SK-N-SH treated with all-trans-retinoic acid at 6 μM for 48 hours (cell line): ENCODE results near the gene CRABP1.

Source experiments
- ATAC-seq: fragments of 200-7000 bp; cut with Tn5 transposase; 3 replicates; pipeline ENCODE4 v1.9.1; 2020; ENCODE audit warnings: mild to moderate bottlenecking, moderate library complexity
- ARNTL ChIP-seq: fragments of 450-650 bp; formaldehyde crosslinking; IDR thresholded peaks from 2 replicates; pipeline ENCODE4 v1.5.0; 2020; ENCODE audit warnings: low read depth, mild to moderate bottlenecking, moderate library complexity, borderline replicate concordance
- BACH2 ChIP-seq: fragments of 250-450 bp; sonication (Bioruptor Pico); IDR thresholded peaks from 2 replicates; pipeline ENCODE4 v1.9.0; 2021; ENCODE audit warnings: mild to moderate bottlenecking, borderline replicate concordance
- CREB5 ChIP-seq: fragments of 250-450 bp; sonication (Bioruptor Pico); IDR thresholded peaks from 2 replicates; pipeline ENCODE4 v1.5.1; 2020; ENCODE audit warnings: low read depth, mild to moderate bottlenecking, moderate library complexity
- CSDC2 ChIP-seq: fragments of 250-450 bp; sonication (Bioruptor Pico); IDR thresholded peaks from 2 replicates; pipeline ENCODE4 v1.5.0; 2020; ENCODE audit warnings: mild to moderate bottlenecking, moderate library complexity
- ESRRG ChIP-seq: fragments of 250-450 bp; sonication (Bioruptor Pico); IDR thresholded peaks from 2 replicates; pipeline ENCODE4 v1.6.1; 2021; ENCODE audit warnings: mild to moderate bottlenecking
- GLIS3 ChIP-seq: fragments of 250-450 bp; sonication (Bioruptor Pico); IDR thresholded peaks from 2 replicates; pipeline ENCODE4 v1.5.0; 2020; ENCODE audit warnings: mild to moderate bottlenecking, moderate library complexity
- ISL1 ChIP-seq: fragments of 250-450 bp; sonication (Bioruptor Pico); IDR thresholded peaks from 2 replicates; pipeline ENCODE4 v2.1.2; 2022; ENCODE audit warnings: mild to moderate bottlenecking, moderate library complexity
- OSR1 ChIP-seq: fragments of 250-450 bp; sonication (Bioruptor Pico); IDR thresholded peaks from 2 replicates; pipeline ENCODE4 v1.8.0; 2022; ENCODE audit warnings: moderate library complexity, mild to moderate bottlenecking, inconsistent platforms
- PATZ1 ChIP-seq: fragments of 250-450 bp; sonication (Bioruptor Pico); IDR thresholded peaks from 2 replicates; pipeline ENCODE4 v1.8.0; 2020; ENCODE audit warnings: mild to moderate bottlenecking, moderate library complexity, borderline replicate concordance
- POU6F1 ChIP-seq: fragments of 250-450 bp; sonication (Bioruptor Pico); IDR thresholded peaks from 2 replicates; pipeline ENCODE4 v1.8.0; 2021; ENCODE audit warnings: low read depth, mild to moderate bottlenecking, moderate library complexity, borderline replicate concordance
- PPARA ChIP-seq: fragments of 250-450 bp; sonication (Bioruptor Pico); IDR thresholded peaks from 2 replicates; pipeline ENCODE4 v1.5.0; 2020; ENCODE audit warnings: mild to moderate bottlenecking, borderline replicate concordance
- RARB ChIP-seq: fragments of 250-450 bp; sonication (Bioruptor Pico); IDR thresholded peaks from 2 replicates; pipeline ENCODE4 v1.8.0; 2021; ENCODE audit warnings: mild to moderate bottlenecking, moderate library complexity
- SNAI2 ChIP-seq: fragments of 250-450 bp; sonication (Bioruptor Pico); IDR thresholded peaks from 2 replicates; pipeline ENCODE4 v1.5.0; 2020; ENCODE audit warnings: mild to moderate bottlenecking, moderate library complexity
- TCF4 ChIP-seq: fragments of 250-450 bp; sonication (Bioruptor Pico); IDR thresholded peaks from 2 replicates; pipeline ENCODE4 v1.8.0; 2021; ENCODE audit warnings: mild to moderate bottlenecking, moderate library complexity, borderline replicate concordance
- TOX ChIP-seq: fragments of 250-450 bp; sonication (Bioruptor Pico); IDR thresholded peaks from 2 replicates; pipeline ENCODE4 v1.8.0; 2021; ENCODE audit warnings: mild to moderate bottlenecking, moderate library complexity, borderline replicate concordance
- ZC3H10 ChIP-seq: fragments of 250-450 bp; sonication (Bioruptor Pico); IDR thresholded peaks from 2 replicates; pipeline ENCODE4 v1.5.1; 2021; ENCODE audit warnings: mild to moderate bottlenecking, moderate library complexity
- ZFP3 ChIP-seq: fragments of 250-450 bp; sonication (Bioruptor Pico); IDR thresholded peaks from 2 replicates; pipeline ENCODE4 v1.5.0; 2020; ENCODE audit warnings: mild to moderate bottlenecking, moderate library complexity
- ZFP30 ChIP-seq: fragments of 450-650 bp; formaldehyde crosslinking; IDR thresholded peaks from 2 replicates; pipeline ENCODE4 v1.5.0; 2022; ENCODE audit warnings: mild to moderate bottlenecking, moderate library complexity
- ZNF565 ChIP-seq: fragments of 450-650 bp; formaldehyde crosslinking; conservative IDR thresholded peaks from 2 replicates; pipeline ENCODE4 v1.5.0; 2020; ENCODE audit warnings: low read depth, mild to moderate bottlenecking, moderate library complexity
- ZNF70 ChIP-seq: fragments of 450-650 bp; formaldehyde crosslinking; IDR thresholded peaks from 2 replicates; pipeline ENCODE4 v1.5.0; 2020; ENCODE audit warnings: mild to moderate bottlenecking, moderate library complexity
- ZNF8 ChIP-seq: fragments of 450-650 bp; formaldehyde crosslinking; IDR thresholded peaks from 2 replicates; pipeline ENCODE4 v1.5.0; 2020; ENCODE audit warnings: mild to moderate bottlenecking, moderate library complexity
- TF ChIP-seq, protein P1 (sequence below): fragments of 250-450 bp; sonication (Bioruptor Pico); IDR thresholded peaks from 2 replicates; pipeline ENCODE4 v1.5.0; 2020; ENCODE audit warnings: mild to moderate bottlenecking, moderate library complexity
- TF ChIP-seq, protein P2 (sequence below): fragments of 250-450 bp; sonication (Bioruptor Pico); IDR thresholded peaks from 2 replicates; pipeline ENCODE4 v1.5.1; 2021; ENCODE audit warnings: mild to moderate bottlenecking, moderate library complexity

Gene CRABP1

GRCh38 chr15:78322243-78322642 lies 17.9 kb upstream of the CRABP1 start (continued):
- peak; percentile 64; the same call in 1 of the 2 replicates for TF ChIP-seq ZFP3 (CRISPR knock-in tag)
- TF ChIP-seq ZC3H10 (CRISPR knock-in tag), result no peak
- TF ChIP-seq POU6F1 (CRISPR knock-in tag), result no peak
- TF ChIP-seq SNAI2 (CRISPR knock-in tag), result peak; percentile 85; the same call in 1 of the 2 replicates
- TF ChIP-seq GLIS3 (CRISPR knock-in tag), result peak; percentile 53; the same call in 1 of the 2 replicates
- TF ChIP-seq ARNTL (CRISPR knock-in tag), result no peak
- 0 out of 2 replicates have a peak, but pooled peaks have one; percentile 47 for TF ChIP-seq CSDC2 (CRISPR knock-in tag)
- no peak for TF ChIP-seq OSR1 (CRISPR knock-in tag)
- no peak for TF ChIP-seq ZNF565 (CRISPR knock-in tag)
- no peak for TF ChIP-seq TOX (CRISPR knock-in tag)
- TF ChIP-seq ISL1 (CRISPR knock-in tag), result peak; percentile 64

- TF ChIP-seq TOX (CRISPR knock-in tag), result no peak
- ATAC-seq, result no peak
Measured at GRCh38 chr15:78322724-78323521, 17.2 kb upstream of the CRABP1 start.

DNA sequence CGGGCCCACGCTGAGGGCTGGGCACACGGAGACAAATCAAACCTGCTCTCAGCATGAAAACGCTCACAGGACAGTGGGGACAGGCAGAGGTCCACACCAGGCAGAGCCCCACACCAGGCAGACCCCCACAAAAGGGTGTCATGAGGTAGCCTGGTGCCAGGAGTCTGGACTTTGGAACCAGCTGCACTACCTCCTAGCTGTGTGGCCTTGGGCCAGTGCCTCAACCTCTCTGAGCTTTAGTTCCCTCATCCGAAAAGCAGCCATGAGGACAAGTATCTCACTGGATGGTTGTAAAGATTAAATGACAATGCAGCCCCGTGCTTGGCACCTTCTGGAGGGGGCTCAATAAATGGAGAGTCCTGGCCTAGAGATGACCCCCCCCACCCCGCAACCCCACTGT lies 16.5 kb upstream of the CRABP1 start:
- no peak for ATAC-seq
- no peak for TF ChIP-seq ZNF70
- TF ChIP-seq BACH2, result no peak
- no peak for TF ChIP-seq RARB
- TF ChIP-seq ZNF8 (CRISPR knock-in tag), result no peak
- TF ChIP-seq ISL1 (CRISPR knock-in tag), result no peak
- no peak for TF ChIP-seq PATZ1 (CRISPR knock-in tag)
- TF ChIP-seq ARNTL (CRISPR knock-in tag), result no peak
- TF ChIP-seq, protein P1, sequence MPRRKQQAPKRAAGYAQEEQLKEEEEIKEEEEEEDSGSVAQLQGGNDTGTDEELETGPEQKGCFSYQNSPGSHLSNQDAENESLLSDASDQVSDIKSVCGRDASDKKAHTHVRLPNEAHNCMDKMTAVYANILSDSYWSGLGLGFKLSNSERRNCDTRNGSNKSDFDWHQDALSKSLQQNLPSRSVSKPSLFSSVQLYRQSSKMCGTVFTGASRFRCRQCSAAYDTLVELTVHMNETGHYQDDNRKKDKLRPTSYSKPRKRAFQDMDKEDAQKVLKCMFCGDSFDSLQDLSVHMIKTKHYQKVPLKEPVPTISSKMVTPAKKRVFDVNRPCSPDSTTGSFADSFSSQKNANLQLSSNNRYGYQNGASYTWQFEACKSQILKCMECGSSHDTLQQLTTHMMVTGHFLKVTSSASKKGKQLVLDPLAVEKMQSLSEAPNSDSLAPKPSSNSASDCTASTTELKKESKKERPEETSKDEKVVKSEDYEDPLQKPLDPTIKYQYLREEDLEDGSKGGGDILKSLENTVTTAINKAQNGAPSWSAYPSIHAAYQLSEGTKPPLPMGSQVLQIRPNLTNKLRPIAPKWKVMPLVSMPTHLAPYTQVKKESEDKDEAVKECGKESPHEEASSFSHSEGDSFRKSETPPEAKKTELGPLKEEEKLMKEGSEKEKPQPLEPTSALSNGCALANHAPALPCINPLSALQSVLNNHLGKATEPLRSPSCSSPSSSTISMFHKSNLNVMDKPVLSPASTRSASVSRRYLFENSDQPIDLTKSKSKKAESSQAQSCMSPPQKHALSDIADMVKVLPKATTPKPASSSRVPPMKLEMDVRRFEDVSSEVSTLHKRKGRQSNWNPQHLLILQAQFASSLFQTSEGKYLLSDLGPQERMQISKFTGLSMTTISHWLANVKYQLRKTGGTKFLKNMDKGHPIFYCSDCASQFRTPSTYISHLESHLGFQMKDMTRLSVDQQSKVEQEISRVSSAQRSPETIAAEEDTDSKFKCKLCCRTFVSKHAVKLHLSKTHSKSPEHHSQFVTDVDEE, result no peak
- no peak for TF ChIP-seq TCF4 (CRISPR knock-in tag)
- no peak for TF ChIP-seq PPARA (CRISPR knock-in tag)
- TF ChIP-seq ZNF565 (CRISPR knock-in tag), result no peak
- TF ChIP-seq ZFP3 (CRISPR knock-in tag), result no peak
- TF ChIP-seq POU6F1 (CRISPR knock-in tag), result no peak
- no peak for TF ChIP-seq SNAI2 (CRISPR knock-in tag)
- no peak for TF ChIP-seq ZFP30 (CRISPR knock-in tag)
- TF ChIP-seq ESRRG (CRISPR knock-in tag), result no peak
- TF ChIP-seq, protein P2, sequence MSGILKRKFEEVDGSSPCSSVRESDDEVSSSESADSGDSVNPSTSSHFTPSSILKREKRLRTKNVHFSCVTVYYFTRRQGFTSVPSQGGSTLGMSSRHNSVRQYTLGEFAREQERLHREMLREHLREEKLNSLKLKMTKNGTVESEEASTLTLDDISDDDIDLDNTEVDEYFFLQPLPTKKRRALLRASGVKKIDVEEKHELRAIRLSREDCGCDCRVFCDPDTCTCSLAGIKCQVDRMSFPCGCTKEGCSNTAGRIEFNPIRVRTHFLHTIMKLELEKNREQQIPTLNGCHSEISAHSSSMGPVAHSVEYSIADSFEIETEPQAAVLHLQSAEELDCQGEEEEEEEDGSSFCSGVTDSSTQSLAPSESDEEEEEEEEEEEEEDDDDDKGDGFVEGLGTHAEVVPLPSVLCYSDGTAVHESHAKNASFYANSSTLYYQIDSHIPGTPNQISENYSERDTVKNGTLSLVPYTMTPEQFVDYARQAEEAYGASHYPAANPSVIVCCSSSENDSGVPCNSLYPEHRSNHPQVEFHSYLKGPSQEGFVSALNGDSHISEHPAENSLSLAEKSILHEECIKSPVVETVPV (CRISPR knock-in tag), result no peak
- TF ChIP-seq ZC3H10 (CRISPR knock-in tag), result no peak
- TF ChIP-seq CREB5 (CRISPR knock-in tag), result no peak
- no peak for TF ChIP-seq OSR1 (CRISPR knock-in tag)
- TF ChIP-seq, all 23 proteins: peak for 0
